NCI-H187 (cell line): Measurements from ENCODE around the gene NFE2.
A peak's percentile ranks its signal among the peaks of the same experiment; 100 is the strongest.
"Not testable (repeated sequence)": the region's sequence is repeated elsewhere in the genome, so short reads cannot be mapped to it uniquely, and the experiment has no call there.

Source experiments
- DNase-seq, 2 experiments: peaks; one replicate each; lab custom pipeline; 2025; lab: John Stamatoyannopoulos, UW

Gene NFE2

GRCh38 chr12:54284070-54284780 is 16.6 kb downstream of the NFE2 start:
- DNase-seq: not testable (repeated sequence)

GRCh38 chr12:54282949-54283593 is 17.7 kb downstream of the NFE2 start:
- DNase-seq: no peak

GRCh38 chr12:54281694-54282093 is 19.1 kb downstream of the NFE2 start:
- not testable (repeated sequence) for DNase-seq

DNA sequence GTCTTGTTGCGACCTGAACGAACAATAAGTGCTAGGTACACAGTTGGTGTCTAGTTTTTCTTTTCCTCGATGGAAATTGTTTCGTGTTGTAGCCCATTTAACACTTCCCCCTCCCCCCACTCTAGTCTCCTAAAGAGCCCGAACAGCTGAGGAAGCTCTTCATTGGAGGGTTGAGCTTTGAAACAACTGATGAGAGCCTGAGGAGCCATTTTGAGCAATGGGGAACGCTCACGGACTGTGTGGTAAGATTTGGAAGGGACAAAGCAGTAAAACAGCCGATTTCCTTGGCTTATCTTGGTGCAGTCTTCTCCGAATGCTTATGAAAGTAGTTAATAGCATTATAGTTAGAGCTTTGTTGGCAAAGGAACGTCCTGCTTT is 19.6 kb downstream of the NFE2 start:
- not testable (repeated sequence) for DNase-seq

- peak in 1 of 2 experiments; percentile 99 for DNase-seq
Observed at GRCh38 chr12:54280468-54281260, 20.2 kb downstream of the NFE2 start, which contains the start of gene HNRNPA1. Gene HNRNPA1, plus strand, starts transcription at chr12:54280726. Its CDS starts 82 bp downstream, at chr12:54280808.

- peak; percentile 99 to 100 for DNase-seq
Observed at GRCh38 chr12:54279632-54280467, 21.0 kb downstream of the NFE2 start, which contains the start of gene CBX5. Gene CBX5, minus strand, starts transcription at chr12:54280122. Its CDS starts 22,472 bp downstream, at chr12:54257650.

GRCh38 chr12:54279227-54279631 is 21.6 kb downstream of the NFE2 start:
- DNase-seq: no peak

DNA sequence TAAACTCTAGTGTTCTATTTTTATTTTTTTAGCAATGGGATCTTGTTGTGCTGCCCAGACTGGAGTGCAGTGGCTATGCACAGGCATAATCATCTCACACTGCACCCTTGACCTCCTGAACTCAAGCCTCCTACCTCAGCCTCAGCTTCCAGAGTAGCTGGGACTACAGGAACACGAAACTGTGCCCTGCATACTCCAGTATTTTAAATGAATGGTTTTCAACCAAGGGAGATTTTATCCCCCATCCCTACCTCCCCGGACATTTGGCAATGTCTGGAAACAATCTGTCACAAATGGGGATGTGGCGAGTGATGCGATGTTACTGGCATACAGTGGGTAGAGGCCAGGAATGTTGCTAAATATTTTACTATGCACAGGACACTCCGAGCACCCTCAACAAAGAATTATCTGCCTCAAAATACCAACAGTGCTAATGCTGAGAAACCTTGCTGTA is 23.0 kb downstream of the NFE2 start:
- no peak for DNase-seq

GRCh38 chr12:54276368-54276767 is 24.4 kb downstream of the NFE2 start:
- DNase-seq: no peak

- no peak for DNase-seq
Observed at GRCh38 chr12:54273981-54274380, 26.8 kb downstream of the NFE2 start.

DNA sequence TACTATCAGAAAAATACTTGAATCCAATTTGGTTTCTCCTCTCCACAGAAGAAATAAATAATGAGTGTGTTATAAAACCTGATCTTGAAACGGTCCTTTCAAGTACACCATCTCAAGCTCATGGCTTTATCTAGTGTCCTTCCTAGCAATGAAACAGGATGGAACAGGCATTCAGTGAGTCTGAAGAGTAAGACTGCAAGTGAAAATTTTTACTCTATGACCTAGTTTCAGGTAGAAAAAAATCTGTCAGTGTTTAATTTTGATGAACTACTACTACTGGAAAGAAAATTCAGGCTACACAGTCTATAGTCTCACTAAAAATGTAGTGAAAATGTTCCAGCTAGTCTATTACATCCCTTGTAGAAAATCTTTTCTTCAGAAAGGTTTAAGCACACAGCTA is 28.6 kb downstream of the NFE2 start:
- DNase-seq: no peak

DNA sequence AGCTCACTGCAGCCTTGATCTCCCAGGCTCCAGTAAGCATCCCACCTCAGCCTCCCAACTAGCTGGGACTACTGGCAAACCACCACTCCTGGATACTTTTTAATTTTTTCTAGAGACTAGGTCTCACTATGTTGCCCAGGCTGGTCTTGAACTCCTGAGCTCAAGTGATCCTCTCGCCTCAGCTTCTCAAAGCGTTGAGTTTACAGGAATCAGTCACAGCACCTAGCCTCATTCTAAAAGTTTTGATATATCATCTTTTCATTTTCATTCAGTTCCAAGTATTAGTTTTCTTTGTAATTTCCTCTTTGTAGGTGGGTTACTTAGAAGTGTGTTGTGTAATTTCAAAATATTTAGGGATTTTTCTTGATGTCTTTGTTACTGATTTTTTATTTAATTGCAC is 30.5 kb downstream of the NFE2 start:
- DNase-seq: no peak

DNA sequence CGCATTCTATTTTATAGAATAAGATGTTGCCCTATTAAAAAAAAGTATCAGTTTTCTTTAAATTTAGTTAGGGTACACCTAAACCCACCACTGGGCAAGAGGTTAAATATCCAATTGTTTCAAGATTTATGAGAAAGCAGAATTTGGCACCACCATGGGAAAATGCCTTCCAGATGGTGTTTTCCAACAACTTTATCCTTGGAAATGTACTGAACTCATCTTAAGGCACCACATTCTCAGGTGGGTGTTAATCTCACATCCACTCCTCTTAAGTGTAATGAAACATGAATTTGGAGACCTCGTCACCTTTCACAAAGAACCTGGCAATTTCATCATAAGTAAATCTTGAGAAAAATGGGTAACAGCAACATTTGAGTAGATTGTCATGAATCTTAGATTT is 34.0 kb downstream of the NFE2 start:
- no peak for DNase-seq

GRCh38 chr12:54265364-54265812 is 35.4 kb downstream of the NFE2 start:
- no peak for DNase-seq

DNA sequence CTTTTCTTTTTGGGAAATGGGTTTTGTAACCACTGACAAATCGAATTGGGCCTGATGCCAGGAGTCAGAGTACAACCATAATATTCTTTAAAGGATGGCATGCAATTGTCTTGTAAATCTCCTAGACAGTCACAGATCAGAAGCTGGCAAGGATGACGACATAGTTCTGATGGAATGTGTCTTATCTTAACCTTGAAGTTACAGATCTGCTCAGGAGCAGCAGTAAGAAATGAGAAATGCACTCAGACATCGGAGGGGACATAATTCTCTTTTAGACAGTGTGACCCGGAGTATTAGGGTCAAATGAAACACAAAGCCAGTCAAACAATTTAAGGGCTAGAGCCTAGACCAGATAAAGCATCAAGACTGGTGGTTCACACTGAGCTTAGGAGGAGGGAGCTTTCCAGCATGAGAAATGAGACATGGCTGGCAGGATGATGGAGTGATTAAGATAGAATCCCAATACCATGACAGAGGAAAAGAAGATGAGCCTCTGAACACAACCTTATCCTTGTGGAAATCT is 38.4 kb downstream of the NFE2 start:
- DNase-seq: peak in 1 of 2 experiments; percentile 36

DNA sequence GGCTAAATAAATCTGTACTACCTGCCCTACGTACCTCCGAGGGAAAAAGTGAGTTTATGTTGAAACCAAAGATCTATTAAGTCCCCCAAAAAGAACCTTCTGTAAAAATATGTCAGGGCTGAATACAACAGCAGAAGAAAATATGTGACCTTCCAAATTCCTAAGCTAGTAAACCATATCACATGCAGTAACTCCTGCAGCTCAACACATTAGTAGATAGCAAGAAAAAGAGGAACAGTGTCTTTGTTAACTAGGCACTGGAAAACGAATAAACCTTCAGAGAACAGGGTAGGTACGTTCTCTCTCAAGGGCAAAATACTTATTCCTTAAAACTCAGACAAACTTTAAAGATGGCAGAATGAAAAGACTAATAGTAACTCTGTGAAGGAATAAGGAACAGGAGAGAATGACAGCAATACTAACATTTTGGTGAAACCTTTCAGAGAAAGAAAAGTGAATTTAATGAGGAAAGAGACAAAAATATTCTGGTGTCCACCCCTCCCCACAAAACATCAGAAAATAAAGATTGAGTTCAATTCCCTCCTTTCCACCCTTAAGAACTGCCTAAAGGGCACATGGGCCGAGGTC is 38.9 kb downstream of the NFE2 start:
- no peak for DNase-seq

- DNase-seq: peak in 1 of 2 experiments; percentile 42
Observed at GRCh38 chr12:54259194-54260011, 41.4 kb downstream of the NFE2 start.

GRCh38 chr12:54258201-54258681 is 42.6 kb downstream of the NFE2 start:
- no peak for DNase-seq

DNA sequence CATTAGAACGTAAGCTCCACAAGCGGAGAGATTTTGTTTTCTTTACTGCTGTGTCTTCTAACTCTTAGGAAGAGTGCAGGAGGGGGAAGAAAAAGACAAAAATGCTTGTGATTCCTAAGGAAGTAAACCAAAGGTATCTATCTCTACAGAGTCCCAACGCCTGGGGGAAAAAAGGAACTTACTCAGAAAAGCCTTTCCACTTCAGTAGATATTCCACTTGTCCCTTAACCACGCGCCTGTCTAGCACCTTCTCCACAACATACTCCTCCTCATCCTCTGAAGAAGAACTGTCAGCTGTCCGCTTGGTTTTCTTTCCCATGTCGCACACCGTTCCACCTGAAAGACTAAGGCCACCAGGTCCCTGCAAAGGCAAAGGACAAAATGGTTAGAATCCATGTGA is 43.5 kb downstream of the NFE2 start:
- DNase-seq: no peak

- DNase-seq: no peak
Observed at GRCh38 chr12:54253240-54253639, 47.6 kb downstream of the NFE2 start.
